ENCODE results near the gene COPZ2.

The COPZ2 gene

DNA sequence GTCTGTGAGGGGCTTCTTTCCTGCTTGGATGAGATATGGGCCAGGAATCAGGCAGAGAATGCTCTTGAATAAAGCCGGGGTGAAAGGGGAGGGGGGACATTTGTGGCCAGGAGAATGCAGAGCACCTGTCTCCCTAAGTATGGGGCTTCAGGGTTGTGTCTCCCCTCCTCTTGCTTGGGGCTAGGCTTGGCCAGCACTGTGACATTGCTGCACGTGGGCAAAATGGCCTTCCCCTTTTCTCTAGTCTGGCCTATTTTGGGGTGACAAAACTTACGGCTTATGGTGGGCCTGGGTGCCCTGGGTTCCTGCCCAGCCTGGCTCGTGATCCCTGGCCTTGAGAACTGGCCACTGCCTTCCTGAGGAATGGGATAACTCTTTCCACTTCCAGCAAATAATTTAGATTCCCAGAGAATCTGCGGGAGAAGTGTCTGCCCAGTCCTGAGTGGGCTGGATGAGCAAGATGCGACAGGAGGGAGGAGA, 16.2 kb upstream of the COPZ2 start:
- H4K20me1 ChIP-seq (ENCODE audit: insufficient read depth, low read length, poor library complexity, severe bottlenecking), result peaks cover 78% of the 10 kb centered on the region
- peak overlapping the region; percentile 81 for H3K4me3 ChIP-seq (ENCODE audit: low read length, poor library complexity, severe bottlenecking)
- H3K9me2 ChIP-seq (replicated peaks; ENCODE audit: low read depth, low read length), result no peaks in the 10 kb centered on the region
- no peaks in the 10 kb centered on the region for H3K9me3 ChIP-seq (ENCODE audit: insufficient read depth, low read depth, low read length)
- peak overlapping the region; percentile 92 for H3K4me2 ChIP-seq (ENCODE audit: low read depth, low read length, poor library complexity, severe bottlenecking)
- H3K27me3 ChIP-seq (ENCODE audit: insufficient read depth, low read length, poor library complexity, severe bottlenecking), result no peaks in the 10 kb centered on the region
- H3K36me3 ChIP-seq (ENCODE audit: insufficient read depth, low read length), result peaks cover 55% of the 10 kb centered on the region
- H2AFZ ChIP-seq (ENCODE audit: low read length), result no peak overlapping the region
- peaks cover 95% of the 10 kb centered on the region for H3K79me2 ChIP-seq (ENCODE audit: insufficient read depth, low read length)
- peaks cover 64% of the 10 kb centered on the region for H3K4me1 ChIP-seq (ENCODE audit: insufficient read depth, low read length, poor library complexity, severe bottlenecking)
- TF ChIP-seq, protein P1, sequence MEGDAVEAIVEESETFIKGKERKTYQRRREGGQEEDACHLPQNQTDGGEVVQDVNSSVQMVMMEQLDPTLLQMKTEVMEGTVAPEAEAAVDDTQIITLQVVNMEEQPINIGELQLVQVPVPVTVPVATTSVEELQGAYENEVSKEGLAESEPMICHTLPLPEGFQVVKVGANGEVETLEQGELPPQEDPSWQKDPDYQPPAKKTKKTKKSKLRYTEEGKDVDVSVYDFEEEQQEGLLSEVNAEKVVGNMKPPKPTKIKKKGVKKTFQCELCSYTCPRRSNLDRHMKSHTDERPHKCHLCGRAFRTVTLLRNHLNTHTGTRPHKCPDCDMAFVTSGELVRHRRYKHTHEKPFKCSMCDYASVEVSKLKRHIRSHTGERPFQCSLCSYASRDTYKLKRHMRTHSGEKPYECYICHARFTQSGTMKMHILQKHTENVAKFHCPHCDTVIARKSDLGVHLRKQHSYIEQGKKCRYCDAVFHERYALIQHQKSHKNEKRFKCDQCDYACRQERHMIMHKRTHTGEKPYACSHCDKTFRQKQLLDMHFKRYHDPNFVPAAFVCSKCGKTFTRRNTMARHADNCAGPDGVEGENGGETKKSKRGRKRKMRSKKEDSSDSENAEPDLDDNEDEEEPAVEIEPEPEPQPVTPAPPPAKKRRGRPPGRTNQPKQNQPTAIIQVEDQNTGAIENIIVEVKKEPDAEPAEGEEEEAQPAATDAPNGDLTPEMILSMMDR (conservative IDR thresholded peaks at IDR 0.05; ENCODE audit: low read length), result no peak
- TF ChIP-seq EZH2phosphoT487 (IDR thresholded peaks at IDR 0.05; ENCODE audit: borderline replicate concordance), result no peak
- peak overlapping the region; percentile 81 for H3K9ac ChIP-seq (ENCODE audit: low read depth, low read length, poor library complexity, severe bottlenecking)
- no peaks in the 10 kb centered on the region for H3F3A ChIP-seq (ENCODE audit: low read depth)

- Histone ChIP-seq H4K20me1 (ENCODE audit: insufficient read depth, low read length, poor library complexity, severe bottlenecking) (peaks cover 78% of the 10 kb centered on the region), H3K9me3 (ENCODE audit: insufficient read depth, low read depth, low read length) (no peaks in the 10 kb centered on the region), H3K79me2 (ENCODE audit: insufficient read depth, low read length) (peaks cover 91% of the 10 kb centered on the region), H3K4me2 (ENCODE audit: low read depth, low read length, poor library complexity, severe bottlenecking) (peak overlapping the region; percentile 92), H3F3A (ENCODE audit: low read depth) (no peaks in the 10 kb centered on the region), H2AFZ (ENCODE audit: low read length) (no peak overlapping the region), H3K9me2 (replicated peaks; ENCODE audit: low read depth, low read length) (no peaks in the 10 kb centered on the region), H3K27me3 (ENCODE audit: insufficient read depth, low read length, poor library complexity, severe bottlenecking) (no peaks in the 10 kb centered on the region), H3K4me1 (ENCODE audit: insufficient read depth, low read length, poor library complexity, severe bottlenecking) (peaks cover 64% of the 10 kb centered on the region), H3K36me3 (ENCODE audit: insufficient read depth, low read length) (peaks cover 48% of the 10 kb centered on the region), H3K9ac (ENCODE audit: low read depth, low read length, poor library complexity, severe bottlenecking) (peak overlapping the region; percentile 81), H3K4me3 (ENCODE audit: low read length, poor library complexity, severe bottlenecking) (peak overlapping the region; percentile 81)
- TF ChIP-seq, protein P1 (conservative IDR thresholded peaks at IDR 0.05; ENCODE audit: low read length), result no peak
- TF ChIP-seq EZH2phosphoT487 (IDR thresholded peaks at IDR 0.05; ENCODE audit: borderline replicate concordance), result no peak
Observed at GRCh38 chr17:48052956-48053757, 15.6 kb upstream of the COPZ2 start.

GRCh38 chr17:48051706-48052486, 14.3 kb upstream of the COPZ2 start:
- Histone ChIP-seq H3K4me3 (ENCODE audit: low read length, poor library complexity, severe bottlenecking) (peak overlapping the region; percentile 81), H2AFZ (ENCODE audit: low read length) (no peak overlapping the region), H3K9me2 (replicated peaks; ENCODE audit: low read depth, low read length) (no peaks in the 10 kb centered on the region), H3K4me2 (ENCODE audit: low read depth, low read length, poor library complexity, severe bottlenecking) (peak overlapping the region; percentile 92), H3K4me1 (ENCODE audit: insufficient read depth, low read length, poor library complexity, severe bottlenecking) (peaks cover 64% of the 10 kb centered on the region), H3F3A (ENCODE audit: low read depth) (no peaks in the 10 kb centered on the region), H3K79me2 (ENCODE audit: insufficient read depth, low read length) (peaks cover 90% of the 10 kb centered on the region), H3K9me3 (ENCODE audit: insufficient read depth, low read depth, low read length) (no peaks in the 10 kb centered on the region), H3K27me3 (ENCODE audit: insufficient read depth, low read length, poor library complexity, severe bottlenecking) (no peaks in the 10 kb centered on the region), H3K9ac (ENCODE audit: low read depth, low read length, poor library complexity, severe bottlenecking) (peak overlapping the region; percentile 81), H3K36me3 (ENCODE audit: insufficient read depth, low read length) (peaks cover 36% of the 10 kb centered on the region; the same call in 1 of the 2 replicates), H4K20me1 (ENCODE audit: insufficient read depth, low read length, poor library complexity, severe bottlenecking) (peaks cover 78% of the 10 kb centered on the region)
- no peak for TF ChIP-seq EZH2phosphoT487 (IDR thresholded peaks at IDR 0.05; ENCODE audit: borderline replicate concordance)

All from Loucy (cell line).